IMR-90 (cell line): ENCODE data around the gene SAMD11. TPM values are rescaled to one million over a fixed set of nuclear protein-coding genes. Genes with fewer than 3 reads are reported as not detected.

Experiments used
- ATAC-seq: fragments of 200-7000 bp; cut with Tn5 transposase; 2 replicates; pipeline ENCODE4 v1.9.1; 2020; ENCODE audit warnings: low read depth, mild to moderate bottlenecking, moderate library complexity
- BruUV-seq: library from RNA; stranded (reverse); fragments of 400-500 nt; replicated peaks from 2 replicates; lab custom pipeline; 2021; lab: Mats Ljungman, UMichigan
- CTCF ChIA-PET: fragments of 300-600 bp; formaldehyde crosslinking; extraction: SDS; loops from one replicate; lab custom pipeline; 2021; ENCODE audit warnings: antibody characterized with exemption; lab: Yijun Ruan, JAX
- POLR2A ChIA-PET: fragments of 300-600 bp; sonication (Branson Sonifier 250); formaldehyde crosslinking; loops from one replicate; lab custom pipeline; 2022; ENCODE audit warnings: antibody characterized with exemption; ENCODE audit not compliant: unreplicated experiment; lab: Charles Lee
- DNase-seq: peaks from one replicate; pipeline ENCODE4 v3.0.0; 2013
- H2AFZ ChIP-seq: replicated peaks from 2 replicates; pipeline ENCODE3; 2013; ENCODE audit warnings: low read length, mild to moderate bottlenecking; ENCODE audit not compliant: poor library complexity
- H2AK5ac ChIP-seq: 2 replicates; pipeline ENCODE4 v1.6.1; 2013; ENCODE audit warnings: low read depth, low read length, inconsistent platforms
- H2AK9ac ChIP-seq: replicated peaks from 2 replicates; pipeline ENCODE3; 2013; ENCODE audit warnings: mild to moderate bottlenecking, low read depth, low read length, moderate library complexity; ENCODE audit not compliant: poor library complexity
- H2BK120ac ChIP-seq: 2 replicates; pipeline ENCODE4 v1.6.1; 2013; ENCODE audit warnings: low read depth, low read length, inconsistent platforms
- H2BK15ac ChIP-seq: 3 replicates; pipeline ENCODE4 v1.6.1; 2013; ENCODE audit warnings: low read depth, low read length, inconsistent platforms
- H2BK20ac ChIP-seq: 2 replicates; pipeline ENCODE4 v1.6.1; 2013; ENCODE audit warnings: low read depth, mild to moderate bottlenecking, inconsistent platforms, low read length, moderate library complexity
- H2BK5ac ChIP-seq: 2 replicates; pipeline ENCODE4 v1.6.1; 2013; ENCODE audit warnings: mild to moderate bottlenecking, low read depth, low read length, inconsistent platforms; ENCODE audit not compliant: poor library complexity, severe bottlenecking
- H3K14ac ChIP-seq: replicated peaks from 2 replicates; pipeline ENCODE4 v1.6.1; 2013; ENCODE audit warnings: low read depth, low read length, inconsistent platforms
- H3K18ac ChIP-seq: 2 replicates; pipeline ENCODE4 v1.6.1; 2013; ENCODE audit warnings: low read depth, low read length, control low read depth
- H3K23ac ChIP-seq: 2 replicates; pipeline ENCODE4 v1.6.1; 2013; ENCODE audit warnings: low read depth, low read length, inconsistent platforms
- H3K27ac ChIP-seq: 2 replicates; pipeline ENCODE4 v1.5.1; 2013; ENCODE audit warnings: mild to moderate bottlenecking, control low read depth, low read length; ENCODE audit not compliant: insufficient read depth
- H3K27me3 ChIP-seq: 2 replicates; pipeline ENCODE4 v1.6.1; 2013; ENCODE audit warnings: low read length; ENCODE audit not compliant: control insufficient read depth, insufficient read depth
- H3K36me3 ChIP-seq: 2 replicates; pipeline ENCODE4 v1.6.1; 2013; ENCODE audit warnings: low read length, mixed read lengths; ENCODE audit not compliant: control insufficient read depth, insufficient read depth
- H3K4ac ChIP-seq: 2 replicates; pipeline ENCODE4 v1.6.1; 2013; ENCODE audit warnings: low read depth, low read length, inconsistent platforms
- H3K4me1 ChIP-seq: 2 replicates; pipeline ENCODE4 v1.6.1; 2013; ENCODE audit warnings: low read length, mixed read lengths; ENCODE audit not compliant: control insufficient read depth, insufficient read depth
- H3K4me2 ChIP-seq: 2 replicates; pipeline ENCODE4 v1.6.1; 2013; ENCODE audit warnings: low read depth, mild to moderate bottlenecking, control low read depth, low read length, moderate library complexity
- H3K4me3 ChIP-seq: 2 replicates; pipeline ENCODE4 v1.5.1; 2013; ENCODE audit warnings: low read depth, mild to moderate bottlenecking, control low read depth, low read length, moderate library complexity; ENCODE audit not compliant: insufficient read depth
- H3K56ac ChIP-seq: 2 replicates; pipeline ENCODE4 v1.6.1; 2013; ENCODE audit warnings: low read length, inconsistent platforms; ENCODE audit not compliant: insufficient read depth; ENCODE audit errors: extremely low read depth
- H3K79me1 ChIP-seq, 2 experiments: 2 replicates each; pipeline ENCODE4 v1.6.1; 2013; ENCODE audit warnings: low read length in 2 of 2, inconsistent platforms in 1 of 2, low read depth in 1 of 2
- H3K9ac ChIP-seq: 2 replicates; pipeline ENCODE4 v1.6.1; 2013; ENCODE audit warnings: low read depth, low read length, control low read depth
- H3K9me1 ChIP-seq: 2 replicates; pipeline ENCODE4 v1.6.1; 2013; ENCODE audit warnings: low read length, inconsistent platforms; ENCODE audit not compliant: insufficient read depth
- H3K9me3 ChIP-seq: 2 replicates; pipeline ENCODE4 v1.6.1; 2013; ENCODE audit warnings: low read length; ENCODE audit not compliant: control insufficient read depth, insufficient read depth
- H4K20me1 ChIP-seq: 2 replicates; pipeline ENCODE4 v1.6.1; 2013; ENCODE audit warnings: low read length, inconsistent platforms; ENCODE audit not compliant: insufficient read depth
- H4K5ac ChIP-seq: 2 replicates; pipeline ENCODE4 v1.6.1; 2013; ENCODE audit warnings: mild to moderate bottlenecking, low read depth, low read length, control low read depth
- H4K8ac ChIP-seq, 2 experiments: 2 replicates each; pipeline ENCODE4 v1.6.1; 2013; ENCODE audit warnings: low read depth in 2 of 2, low read length in 2 of 2, control low read depth in 1 of 2, inconsistent platforms in 1 of 2
- H4K91ac ChIP-seq: 2 replicates; pipeline ENCODE4 v1.6.1; 2013; ENCODE audit warnings: low read depth, low read length, inconsistent platforms; ENCODE audit not compliant: insufficient read depth
- CEBPB ChIP-seq: IDR thresholded peaks from 2 replicates; pipeline ENCODE4 v1.6.1; 2012; ENCODE audit warnings: low read depth, low read length, improper control_type of control experiment
- MAFK ChIP-seq: IDR thresholded peaks from 2 replicates; pipeline ENCODE4 v1.6.1; 2012; ENCODE audit warnings: low read depth, low read length, improper control_type of control experiment
- MXI1 ChIP-seq: IDR thresholded peaks from 2 replicates; pipeline ENCODE4 v1.6.1; 2012; ENCODE audit warnings: low read depth, mild to moderate bottlenecking, low read length, moderate library complexity, borderline replicate concordance
- NFE2L2 ChIP-seq: fragments of 150-350 bp; IDR thresholded peaks from 2 replicates; pipeline ENCODE4 v1.6.1; 2016; ENCODE audit warnings: low read depth, mild to moderate bottlenecking, low read length
- POLR2A ChIP-seq: IDR thresholded peaks from 2 replicates; pipeline ENCODE4 v1.6.1; 2012; ENCODE audit warnings: mild to moderate bottlenecking, low read depth, low read length
- RFX5 ChIP-seq: IDR thresholded peaks from 2 replicates; pipeline ENCODE4 v1.8.0; 2012; ENCODE audit warnings: low read depth, mild to moderate bottlenecking, low read length, moderate library complexity
- SMC3 ChIP-seq: fragments of 150-350 bp; IDR thresholded peaks from 2 replicates; pipeline ENCODE4 v1.6.1; 2016; ENCODE audit warnings: low read depth, mild to moderate bottlenecking, antibody characterized with exemption, low read length, moderate library complexity
- USF2 ChIP-seq: fragments of 150-350 bp; IDR thresholded peaks from 2 replicates; pipeline ENCODE4 v1.6.1; 2017; ENCODE audit warnings: mild to moderate bottlenecking, antibody characterized with exemption, low read length, low read depth
- WGBS, 2 experiments: methylation state at CpG; one replicate each; pipeline versions ENCODE4 v1.1.5 to v1.1.7; 2013; ENCODE audit warnings: missing lambda C conversion rate in 2 of 2; ENCODE audit not compliant: insufficient read length in 1 of 2; ENCODE audit errors: extremely low coverage in 2 of 2; 5-methylcytosine and 5-hydroxymethylcytosine counted together
- dilution Hi-C: fragments of 300-500 bp; cut with HindIII; formaldehyde crosslinking; loops from one replicate; pipeline ENCODE4 v1.14.3; 2018; ENCODE audit warnings: low sequenced_read_pairs; ENCODE audit not compliant: unreplicated experiment
- in situ Hi-C: fragments of 300-500 bp; cut with MboI; formaldehyde crosslinking; loops from 3 replicates; pipeline ENCODE4 v1.14.3; 2019; ENCODE audit warnings: low sequenced_read_pairs, inconsistent platforms, mixed read lengths
- intact Hi-C: fragments of 100-400 bp; cut with micrococcal nuclease; formaldehyde crosslinking; loops from 2 replicates; pipeline ENCODE4 v1.10.0; 2022
- polyA plus RNA-seq, 3 experiments: library from polyadenylated mRNA; depleted of rRNA; stranded (reverse); fragments of >200 nt; gene quantifications; 2 replicates each; pipeline ENCODE4 v1.2.3, GENCODE V29; 2012; ENCODE audit warnings: low replicate concordance in 1 of 3
- total RNA-seq: library from RNA; depleted of rRNA; stranded (reverse); fragments of >200 nt; gene quantifications from 2 replicates; pipeline ENCODE4 v1.2.3, GENCODE V29; 2012
- TF ChIP-seq, protein P1 (sequence below): conservative IDR thresholded peaks from 2 replicates; pipeline ENCODE4 v1.5.1; 2012; ENCODE audit warnings: mild to moderate bottlenecking, low read depth, low read length, improper control_type of control experiment
- TF ChIP-seq, protein P2 (sequence below): fragments of 150-350 bp; IDR thresholded peaks from 2 replicates; pipeline ENCODE4 v1.6.1; 2016; ENCODE audit warnings: low read depth, mild to moderate bottlenecking, low read length, moderate library complexity, borderline replicate concordance

SAMD11 gene
- total and polyA plus RNA-seq, 2 of the 4 experiments (the other 2 are of a cell fraction): 5.9 to 22.9 TPM

DNA sequence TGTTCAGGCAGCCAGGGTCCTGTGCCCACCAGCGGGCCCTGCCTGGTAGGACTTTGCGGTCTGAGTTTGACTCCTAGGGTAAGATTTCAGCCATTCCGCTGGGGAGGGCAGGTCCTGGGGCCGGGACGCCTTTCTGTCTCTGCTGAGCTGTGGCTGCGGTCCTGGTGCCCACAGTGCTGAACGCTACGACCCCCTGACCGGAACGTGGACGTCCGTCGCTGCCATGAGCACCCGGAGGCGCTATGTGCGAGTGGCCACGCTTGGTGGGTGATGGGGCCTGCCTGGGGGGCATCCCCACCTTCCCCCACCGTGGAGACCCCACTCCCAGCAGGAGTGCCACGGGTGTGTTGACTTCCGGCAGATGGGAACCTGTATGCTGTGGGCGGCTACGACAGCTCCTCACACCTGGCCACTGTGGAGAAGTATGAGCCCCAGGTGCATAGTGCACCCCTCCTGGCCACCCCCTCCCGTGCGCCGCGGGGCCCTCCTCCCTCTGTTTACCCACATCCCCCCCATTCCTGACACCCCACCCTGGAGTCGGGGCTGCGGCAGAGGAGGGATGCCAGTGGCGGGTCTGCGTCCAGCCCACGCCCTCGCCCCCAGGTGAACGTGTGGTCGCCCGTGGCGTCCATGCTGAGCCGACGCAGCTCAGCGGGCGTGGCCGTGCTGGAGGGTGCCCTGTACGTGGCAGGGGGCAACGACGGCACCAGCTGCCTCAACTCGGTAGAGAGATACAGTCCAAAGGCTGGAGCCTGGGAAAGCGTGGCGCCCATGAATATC, 40.2 kb downstream of the SAMD11 start (continued):
- no peak for TF ChIP-seq MXI1

- H2BK15ac ChIP-seq: no peak overlapping the region
- dilution Hi-C loops: no loop called here
- ChIA-PET POLR2A (no interaction called here), CTCF (no interaction called here)
- no peak overlapping the region for H2AK5ac ChIP-seq
- H2BK5ac ChIP-seq: no peak overlapping the region
- no TSS peak for BruUV-seq
- peaks cover 9% of the 10 kb centered on the region for H3K9me1 ChIP-seq
- H3K27ac ChIP-seq: no peak overlapping the region
- H3K4me2 ChIP-seq: no peak overlapping the region
- H3K27me3 ChIP-seq: no peaks in the 10 kb centered on the region; the same call in 1 of the 2 replicates
- H3K36me3 ChIP-seq: peaks cover 20% of the 10 kb centered on the region
- no peak overlapping the region for H2BK120ac ChIP-seq
- H4K8ac ChIP-seq: no peak overlapping the region
- no peak overlapping the region for H3K56ac ChIP-seq
- H4K5ac ChIP-seq: no peak overlapping the region
- intact Hi-C loops: no loop called here
- DNase-seq (no peak), ATAC-seq (no peak)
- no peak overlapping the region for H3K4me3 ChIP-seq
- no peak overlapping the region for H4K91ac ChIP-seq
- no peak overlapping the region for H2AFZ ChIP-seq
- H4K20me1 ChIP-seq: no peaks in the 10 kb centered on the region
- no peaks in the 10 kb centered on the region for H3K9me3 ChIP-seq
- no peak overlapping the region for H2BK20ac ChIP-seq
- no peak overlapping the region for H3K23ac ChIP-seq
- no peak overlapping the region for H3K14ac ChIP-seq
- H2AK9ac ChIP-seq: peak overlapping the region; percentile 55
- H3K18ac ChIP-seq: no peak overlapping the region
- H3K4me1 ChIP-seq: peaks cover 12% of the 10 kb centered on the region
- H3K79me1 ChIP-seq: peaks cover 7 to 23% of the 10 kb centered on the region in 2 experiments; a peak in 3 of 4 replicates
- WGBS, 2 experiments: 96% methylated on average over 9 of the region's 51 CpGs; no CpG with 5 or more reads in 1 of the 2 experiments
- H3K4ac ChIP-seq: no peak overlapping the region
- in situ Hi-C loops: no loop called here
- no peak overlapping the region for H3K9ac ChIP-seq
- TF ChIP-seq, protein P1, sequence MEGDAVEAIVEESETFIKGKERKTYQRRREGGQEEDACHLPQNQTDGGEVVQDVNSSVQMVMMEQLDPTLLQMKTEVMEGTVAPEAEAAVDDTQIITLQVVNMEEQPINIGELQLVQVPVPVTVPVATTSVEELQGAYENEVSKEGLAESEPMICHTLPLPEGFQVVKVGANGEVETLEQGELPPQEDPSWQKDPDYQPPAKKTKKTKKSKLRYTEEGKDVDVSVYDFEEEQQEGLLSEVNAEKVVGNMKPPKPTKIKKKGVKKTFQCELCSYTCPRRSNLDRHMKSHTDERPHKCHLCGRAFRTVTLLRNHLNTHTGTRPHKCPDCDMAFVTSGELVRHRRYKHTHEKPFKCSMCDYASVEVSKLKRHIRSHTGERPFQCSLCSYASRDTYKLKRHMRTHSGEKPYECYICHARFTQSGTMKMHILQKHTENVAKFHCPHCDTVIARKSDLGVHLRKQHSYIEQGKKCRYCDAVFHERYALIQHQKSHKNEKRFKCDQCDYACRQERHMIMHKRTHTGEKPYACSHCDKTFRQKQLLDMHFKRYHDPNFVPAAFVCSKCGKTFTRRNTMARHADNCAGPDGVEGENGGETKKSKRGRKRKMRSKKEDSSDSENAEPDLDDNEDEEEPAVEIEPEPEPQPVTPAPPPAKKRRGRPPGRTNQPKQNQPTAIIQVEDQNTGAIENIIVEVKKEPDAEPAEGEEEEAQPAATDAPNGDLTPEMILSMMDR: no peak
- TF ChIP-seq USF2: no peak
- TF ChIP-seq SMC3: no peak
- no peak for TF ChIP-seq MXI1
- TF ChIP-seq MAFK: no peak
- TF ChIP-seq, protein P2, sequence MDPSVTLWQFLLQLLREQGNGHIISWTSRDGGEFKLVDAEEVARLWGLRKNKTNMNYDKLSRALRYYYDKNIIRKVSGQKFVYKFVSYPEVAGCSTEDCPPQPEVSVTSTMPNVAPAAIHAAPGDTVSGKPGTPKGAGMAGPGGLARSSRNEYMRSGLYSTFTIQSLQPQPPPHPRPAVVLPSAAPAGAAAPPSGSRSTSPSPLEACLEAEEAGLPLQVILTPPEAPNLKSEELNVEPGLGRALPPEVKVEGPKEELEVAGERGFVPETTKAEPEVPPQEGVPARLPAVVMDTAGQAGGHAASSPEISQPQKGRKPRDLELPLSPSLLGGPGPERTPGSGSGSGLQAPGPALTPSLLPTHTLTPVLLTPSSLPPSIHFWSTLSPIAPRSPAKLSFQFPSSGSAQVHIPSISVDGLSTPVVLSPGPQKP: no peak
- TF ChIP-seq CEBPB: no peak
- TF ChIP-seq NFE2L2: no peak
- TF ChIP-seq RFX5: no peak
- no peak for TF ChIP-seq POLR2A
These were observed 41.2 kb downstream of the SAMD11 start for GRCh38 chr1:964691-965525.
